HG03280 (cell line): Measurements from ENCODE around the gene PCDH9.

ENCODE experiments used
- ATAC-seq: cut with Tn5 transposase; IDR thresholded peaks from one replicate; pipeline ENCODE4 v1.9.1; 2021; ENCODE audit warnings: mild to moderate bottlenecking, moderate library complexity; ENCODE audit not compliant: unreplicated experiment

The PCDH9 gene

DNA sequence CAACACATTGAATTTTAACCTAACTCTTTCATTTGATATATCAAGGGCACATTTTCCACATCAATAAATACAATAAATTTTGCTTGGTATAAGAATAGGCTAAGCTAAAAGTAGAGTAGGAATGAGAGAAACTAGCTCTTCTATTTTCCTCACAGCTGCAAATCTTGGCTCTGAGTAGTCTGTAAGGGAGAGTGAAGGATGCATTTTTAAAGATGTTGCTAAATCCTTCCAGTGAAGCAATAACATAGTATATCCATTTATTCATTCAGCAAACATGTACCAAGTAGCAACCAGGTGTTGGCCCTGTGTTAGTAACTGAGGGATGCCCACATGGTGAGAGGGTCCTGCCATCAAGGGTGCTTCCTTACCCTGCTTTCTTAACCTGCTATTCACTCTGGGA is 799.9 kb downstream of the PCDH9 start:
- no peak for ATAC-seq

DNA sequence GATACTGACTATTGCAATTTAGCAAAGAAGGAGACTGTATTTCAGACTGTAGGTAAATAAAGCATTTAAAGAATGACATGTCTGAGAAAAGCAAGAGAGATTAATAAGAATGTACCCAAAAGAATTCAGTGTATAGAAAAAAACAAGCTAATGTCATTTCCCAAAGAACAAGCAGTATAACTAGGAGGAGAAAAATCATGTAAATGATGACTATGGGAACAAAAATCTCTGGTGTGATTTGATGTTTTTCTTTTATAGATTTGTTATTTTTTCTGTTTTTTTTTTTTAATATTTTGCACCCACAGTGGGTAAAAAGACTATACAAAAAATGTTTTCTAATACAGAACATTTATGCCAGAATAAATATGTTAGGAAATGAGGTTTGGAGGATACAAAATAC is 801.0 kb downstream of the PCDH9 start:
- ATAC-seq = no peak

DNA sequence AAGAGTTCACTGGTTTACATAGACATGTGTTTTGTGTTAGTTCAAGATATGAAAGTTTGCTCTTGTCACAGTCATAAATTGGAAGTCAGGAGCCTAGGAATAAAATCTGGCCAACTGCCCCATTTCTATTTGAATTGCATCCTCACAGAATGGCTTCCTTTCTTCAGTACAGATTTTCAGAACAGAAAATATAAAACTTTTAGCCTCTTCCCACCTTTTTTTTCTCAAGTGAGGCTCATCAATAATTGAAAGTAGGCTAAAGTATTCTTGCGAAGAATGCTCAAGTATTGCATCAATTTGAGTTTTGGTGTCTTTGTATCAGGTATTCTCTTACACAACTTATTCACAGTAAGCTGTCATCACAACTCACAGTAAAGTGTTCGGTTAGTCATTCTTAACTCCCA is 802.7 kb downstream of the PCDH9 start:
- ATAC-seq = no peak

DNA sequence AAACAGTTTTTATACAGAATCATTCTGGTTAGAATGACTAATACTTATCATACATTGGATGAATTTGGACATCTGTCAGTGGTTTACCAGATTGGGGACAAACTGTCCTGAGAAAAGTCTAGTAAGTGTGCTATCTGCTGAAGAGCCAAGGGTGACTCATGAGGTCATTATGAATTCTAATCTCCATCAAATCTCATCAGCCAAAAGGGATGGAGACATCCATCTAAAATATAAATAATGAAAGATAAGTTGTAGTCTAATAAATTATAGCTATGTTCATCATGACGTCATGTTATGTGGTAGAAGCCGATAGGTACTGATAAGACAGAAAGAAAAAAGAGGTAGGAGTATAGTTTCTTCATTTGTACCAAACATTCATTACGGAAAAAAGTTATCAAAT is 804.4 kb downstream of the PCDH9 start:
- no peak for ATAC-seq

DNA sequence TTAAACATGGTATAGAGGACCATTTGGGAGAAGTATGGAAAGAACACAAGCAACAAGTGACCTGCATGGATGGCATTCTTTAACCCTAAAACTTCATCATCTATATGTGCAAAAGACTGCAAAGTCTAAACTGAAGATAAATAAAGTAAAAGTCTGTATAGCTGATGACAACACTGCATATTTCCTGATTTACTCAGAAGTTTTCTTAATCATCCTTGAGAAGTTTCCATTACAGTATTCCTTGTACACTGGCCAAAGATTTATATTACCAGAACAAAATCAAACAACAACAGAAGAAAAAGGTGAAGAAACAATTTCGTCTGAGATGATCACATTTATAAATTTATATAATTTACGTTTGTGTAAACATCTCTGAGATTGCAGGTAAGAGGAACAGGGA is 805.7 kb downstream of the PCDH9 start:
- no peak for ATAC-seq

DNA sequence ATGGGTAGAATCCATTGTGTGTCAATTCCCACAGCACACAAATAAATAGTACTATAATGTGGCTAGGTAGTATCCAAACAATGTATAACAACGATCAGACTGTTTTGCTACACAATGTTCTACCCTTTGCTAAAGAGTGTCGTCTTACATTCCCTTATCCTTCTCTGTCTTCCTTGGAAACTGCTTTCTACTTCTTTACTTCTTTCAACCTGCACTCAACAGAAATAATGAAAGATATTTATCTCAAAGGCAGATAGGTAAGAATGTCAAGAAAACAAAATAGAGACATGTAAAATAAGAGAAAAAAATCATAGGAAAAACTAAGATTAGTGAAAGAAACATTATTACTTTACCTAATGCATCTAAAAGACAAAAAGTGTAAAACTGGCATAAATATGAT is 814.7 kb downstream of the PCDH9 start:
- ATAC-seq = no peak

DNA sequence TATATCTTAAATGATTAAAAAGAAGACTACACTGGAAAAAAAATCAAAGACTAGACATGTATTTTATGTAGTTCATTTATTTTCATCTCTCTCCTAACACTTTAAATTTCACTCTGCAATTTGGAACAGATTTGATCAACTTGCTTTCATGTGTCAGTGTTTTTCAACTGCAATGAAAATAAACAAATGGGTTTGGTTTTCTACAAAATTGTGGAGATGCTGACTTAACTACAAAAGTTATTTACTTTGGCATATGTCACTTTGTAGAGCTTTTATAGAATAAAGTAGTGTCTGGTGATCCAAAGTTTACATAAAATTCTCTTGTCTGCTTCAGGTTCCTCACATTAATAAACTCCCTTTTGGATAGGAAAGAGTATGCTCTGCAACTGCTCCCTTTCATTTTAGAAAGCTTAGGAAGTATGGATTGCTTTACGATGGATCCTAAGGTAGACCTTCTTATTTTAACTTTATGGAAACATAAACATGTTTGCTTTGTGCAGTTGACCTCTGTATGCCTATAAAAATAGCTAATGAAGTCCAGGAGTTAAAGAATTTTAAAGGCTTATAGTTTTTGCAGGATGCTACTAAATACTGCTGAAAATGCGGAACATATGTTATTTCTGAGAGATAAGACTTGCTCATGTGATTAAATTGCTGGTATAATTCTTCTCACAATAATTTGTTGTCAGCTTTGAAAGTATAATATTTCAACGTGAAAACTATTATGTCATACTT is 815.9 kb downstream of the PCDH9 start:
- ATAC-seq = no peak

DNA sequence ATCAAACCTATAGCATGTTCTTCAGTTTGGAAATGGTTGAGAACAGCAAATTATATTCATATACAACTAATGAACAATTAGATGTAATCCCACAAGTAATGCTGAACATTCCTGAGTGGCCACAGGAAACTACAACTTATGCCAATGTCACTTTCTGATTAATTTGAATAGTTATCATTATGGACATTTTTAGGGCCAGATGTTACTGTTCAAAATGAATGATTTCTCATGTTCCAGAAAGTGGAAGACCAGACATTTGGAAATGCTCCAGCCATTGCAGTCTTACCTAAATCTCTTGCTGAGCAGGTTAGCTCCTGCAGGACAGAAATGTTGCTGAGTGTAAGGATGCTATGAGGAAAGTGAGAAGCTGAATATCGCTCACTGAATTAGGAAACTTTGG is 819.8 kb downstream of the PCDH9 start:
- ATAC-seq = no peak

DNA sequence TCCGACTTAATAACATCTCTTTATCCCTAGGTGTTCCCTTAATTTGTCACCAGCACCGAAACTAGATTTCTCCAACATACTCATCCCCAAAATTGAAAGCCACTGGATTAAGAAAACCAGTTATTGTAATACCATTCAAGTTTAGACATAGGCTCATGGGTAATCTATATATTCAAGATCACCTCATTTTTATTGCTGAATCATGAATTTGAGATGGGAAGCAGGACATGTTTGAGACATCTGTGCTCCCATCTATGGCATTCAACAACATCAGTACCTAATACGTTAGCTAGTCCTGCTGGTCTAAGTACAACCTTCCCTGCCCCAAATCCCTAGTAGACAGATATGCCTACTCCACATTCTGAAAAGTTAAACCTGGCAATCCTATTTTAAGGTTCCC is 820.6 kb downstream of the PCDH9 start:
- ATAC-seq = no peak

DNA sequence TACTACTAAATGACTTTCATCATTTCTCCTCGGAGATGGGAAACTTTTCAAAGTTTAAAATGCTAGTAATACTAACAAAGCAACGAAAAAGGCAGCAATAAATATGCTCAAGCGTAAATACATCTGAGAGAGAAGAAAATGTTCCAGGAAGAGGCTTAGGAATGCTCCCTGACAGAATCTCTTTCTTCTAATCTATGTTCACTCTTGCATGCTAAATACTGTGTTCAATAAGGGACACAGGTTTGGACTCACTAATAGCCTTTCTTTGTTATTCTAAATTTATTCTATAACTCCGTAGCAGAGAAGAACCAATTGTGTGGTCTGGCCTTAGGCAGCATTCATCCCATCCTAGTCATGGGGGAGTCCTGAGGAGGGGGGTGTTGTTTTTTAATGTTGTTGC is 823.0 kb downstream of the PCDH9 start:
- no peak for ATAC-seq

DNA sequence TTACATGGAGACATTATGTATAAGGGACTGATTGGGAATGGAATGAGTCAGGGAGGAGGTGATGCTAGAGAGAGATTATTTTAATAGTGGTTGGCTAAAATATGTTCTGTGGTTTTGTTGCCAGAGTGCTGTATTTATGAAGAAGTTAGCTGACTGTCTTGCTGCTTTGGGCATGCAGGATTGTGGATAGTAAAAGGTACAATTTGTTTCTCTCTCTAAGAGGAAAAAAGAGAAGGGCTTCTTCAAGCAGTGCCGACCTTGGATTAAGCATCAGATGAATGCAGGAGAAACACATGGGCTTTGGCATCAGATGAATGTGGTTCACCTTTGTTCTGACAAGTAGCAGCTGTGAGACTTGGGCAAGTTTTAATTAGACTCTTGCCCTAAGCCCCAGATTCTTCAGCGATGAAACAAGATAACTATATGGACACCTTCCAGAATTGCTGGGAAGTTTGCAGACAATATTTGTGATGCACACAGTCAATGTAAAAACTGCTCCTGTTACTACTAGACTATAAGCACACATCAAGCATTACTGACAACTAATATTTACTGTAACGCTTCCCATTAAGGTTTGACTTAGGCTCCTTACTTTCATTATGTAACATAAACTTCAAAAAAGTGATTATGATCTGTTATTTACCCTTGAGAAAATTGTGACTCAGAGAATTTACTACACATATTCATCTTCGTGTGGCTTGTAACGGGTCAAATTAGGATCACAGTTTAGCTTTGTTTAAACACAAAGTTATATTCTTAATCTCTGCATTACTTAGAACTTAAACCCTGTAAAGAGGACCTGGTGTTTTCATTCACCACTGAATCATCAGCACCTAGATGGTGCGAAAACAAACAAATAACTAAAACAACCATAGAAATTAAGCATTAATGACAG is 824.0 kb downstream of the PCDH9 start:
- no peak for ATAC-seq

DNA sequence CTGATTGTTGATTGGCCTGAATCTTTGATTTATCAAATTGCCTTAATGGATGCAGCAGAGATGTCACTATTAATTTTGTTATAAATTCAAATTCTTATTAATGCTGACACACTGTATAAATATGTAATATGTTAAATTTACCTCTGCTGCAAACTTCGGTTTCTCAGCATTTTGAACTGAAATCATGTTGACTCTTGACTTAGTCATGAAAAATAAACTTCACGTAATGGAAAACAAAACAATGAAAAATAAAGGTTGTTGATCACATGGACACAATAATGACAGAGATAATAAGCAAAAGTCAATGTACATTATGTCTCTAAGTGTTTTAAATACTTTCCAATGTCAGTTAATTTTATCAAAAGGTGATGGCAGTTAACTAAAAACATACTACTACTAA is 827.6 kb downstream of the PCDH9 start:
- ATAC-seq = no peak

DNA sequence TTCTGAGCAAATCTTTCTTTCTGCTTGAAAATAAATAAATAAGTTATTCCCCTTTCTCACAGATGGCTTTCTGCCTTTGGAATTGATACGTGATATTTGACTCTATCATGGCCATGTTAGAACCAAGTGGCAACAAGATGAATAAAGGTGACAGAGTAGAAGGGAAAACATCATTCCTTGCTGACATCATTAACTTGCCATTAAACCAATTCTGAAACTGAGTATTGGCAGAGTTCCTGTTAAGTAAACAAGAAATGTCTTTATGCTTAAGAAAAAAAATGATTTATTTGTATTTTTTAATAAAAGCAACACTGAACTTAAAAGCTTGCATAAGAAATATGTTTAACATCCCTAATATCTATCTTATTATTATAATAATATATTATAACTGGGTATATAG is 828.1 kb downstream of the PCDH9 start:
- no peak for ATAC-seq

DNA sequence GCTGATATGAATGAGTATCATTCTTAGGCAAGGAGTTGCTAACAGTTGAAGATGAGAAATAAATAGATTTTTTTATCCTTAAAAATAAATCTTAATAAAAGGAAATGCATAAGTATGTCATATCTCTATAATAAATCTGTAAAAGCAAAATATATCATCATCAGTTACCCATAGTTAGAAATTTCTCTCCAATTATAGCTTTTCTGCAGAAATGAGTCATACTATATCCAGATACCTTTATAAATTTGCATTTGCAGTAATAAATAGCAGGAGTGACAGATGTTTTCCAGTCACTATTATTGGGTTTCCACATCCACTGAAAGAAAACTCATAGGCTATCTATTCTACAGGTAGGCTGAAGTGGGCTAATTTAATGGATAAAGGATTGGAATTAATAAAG is 829.8 kb downstream of the PCDH9 start:
- no peak for ATAC-seq

DNA sequence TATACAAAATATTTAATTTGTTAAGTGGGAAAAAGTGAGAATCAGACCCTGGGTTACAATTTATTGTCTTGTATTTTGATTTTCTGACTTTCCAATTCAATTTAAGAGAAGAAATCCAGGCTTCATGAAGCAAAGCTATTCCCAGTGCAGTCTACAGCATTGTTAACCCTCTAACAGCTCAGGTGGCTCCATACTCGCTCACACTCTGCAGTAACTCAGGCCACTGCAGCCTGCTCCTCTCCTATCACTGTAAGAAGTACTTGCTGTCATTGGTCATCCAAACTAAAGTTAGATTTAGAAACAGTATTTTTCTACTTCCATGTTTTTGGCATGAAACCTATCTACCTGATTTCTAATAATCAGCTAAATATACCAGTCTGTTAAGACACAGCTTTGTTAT is 830.3 kb downstream of the PCDH9 start:
- no peak for ATAC-seq

DNA sequence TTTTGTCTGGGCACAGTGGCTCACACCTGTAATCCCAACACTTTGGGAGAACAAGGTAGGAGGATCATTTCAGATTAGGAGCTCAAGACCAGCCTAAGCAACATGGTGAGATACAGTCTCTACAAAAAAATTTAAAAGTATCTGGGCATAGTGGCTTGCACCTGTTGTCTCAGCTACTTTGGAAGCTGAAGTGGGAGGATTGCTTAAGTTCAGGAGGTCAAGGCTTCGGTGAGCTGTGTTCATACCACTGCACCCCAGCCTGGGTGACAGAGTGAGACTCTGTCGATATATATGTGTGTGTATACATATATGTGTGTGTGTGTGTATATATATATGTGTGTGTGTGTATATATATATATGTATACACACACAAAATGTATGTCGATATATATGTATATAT is 833.0 kb downstream of the PCDH9 start:
- ATAC-seq = no peak

DNA sequence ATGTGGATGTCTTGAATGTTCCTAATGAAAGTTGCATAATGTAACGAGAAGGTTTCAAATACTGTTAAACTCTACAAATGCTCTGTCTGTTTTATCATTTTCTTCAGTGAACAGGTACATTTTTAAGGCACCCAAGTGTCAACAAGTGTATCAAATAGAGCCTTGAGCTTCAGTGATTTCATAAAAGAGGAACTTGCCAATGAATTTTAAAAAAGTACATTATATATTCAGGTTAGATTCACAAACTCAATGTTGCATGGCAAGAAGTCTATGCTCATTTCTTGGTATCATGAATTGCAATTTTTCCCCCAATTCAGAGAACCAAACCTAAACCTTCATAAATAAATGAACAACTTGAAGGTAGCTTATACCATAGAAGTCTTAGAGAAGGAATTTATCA is 838.8 kb downstream of the PCDH9 start:
- ATAC-seq = no peak

DNA sequence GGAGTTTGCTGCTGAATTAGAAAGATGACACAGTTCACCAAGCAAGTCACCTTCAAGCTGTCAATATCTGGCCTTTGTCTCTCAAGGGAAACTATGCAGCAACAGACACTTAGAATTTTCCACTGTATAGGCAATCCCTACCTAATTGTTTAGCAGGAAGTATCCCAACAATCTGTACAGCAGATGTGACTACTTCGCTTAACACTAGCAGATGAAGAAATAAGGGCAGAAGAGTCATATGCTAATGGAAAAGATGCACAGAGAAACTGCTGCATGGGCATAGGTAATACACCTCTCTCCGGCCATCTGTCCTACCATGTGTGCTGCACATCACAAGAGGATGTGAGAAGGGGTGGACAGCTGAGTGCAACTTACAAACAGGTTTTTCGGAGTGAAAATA is 851.2 kb downstream of the PCDH9 start:
- ATAC-seq = no peak

DNA sequence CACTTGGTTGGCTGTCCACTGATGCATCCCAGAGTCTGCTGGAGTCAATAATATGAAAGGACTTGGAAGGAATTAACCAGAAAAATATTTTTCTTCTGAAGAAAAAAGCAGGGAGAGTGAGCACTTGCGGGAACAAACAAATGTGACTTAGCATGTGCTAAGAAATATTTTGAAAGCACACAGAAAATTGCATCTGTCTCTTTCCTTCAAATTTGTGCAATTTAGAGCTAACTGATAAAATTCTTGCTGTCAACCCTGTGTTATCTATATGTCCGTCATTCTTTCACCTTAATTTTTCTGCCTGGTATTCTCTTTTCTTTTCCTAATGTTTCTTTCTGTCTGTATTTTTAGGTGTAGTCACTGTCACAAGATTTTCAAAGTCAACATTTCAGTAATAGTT is 852.6 kb downstream of the PCDH9 start:
- ATAC-seq = no peak

DNA sequence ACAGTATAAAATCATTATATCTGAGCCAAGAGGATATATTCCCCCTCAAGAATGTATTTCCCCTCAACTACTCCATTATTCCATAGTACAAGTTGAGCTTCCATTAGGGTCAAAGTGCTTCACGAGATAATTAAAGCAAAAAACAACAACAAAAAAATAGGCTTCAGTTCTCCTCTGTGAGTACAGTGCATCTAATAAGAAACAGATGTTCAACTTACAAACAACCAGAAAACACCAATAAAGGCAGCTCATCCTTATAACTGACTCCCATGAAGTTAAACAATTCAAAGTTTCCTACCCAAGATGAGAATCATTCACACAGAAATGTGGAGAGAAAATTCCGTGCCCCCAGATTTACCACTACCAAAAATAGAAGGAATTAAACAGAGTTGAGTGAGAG is 854.4 kb downstream of the PCDH9 start:
- no peak for ATAC-seq

DNA sequence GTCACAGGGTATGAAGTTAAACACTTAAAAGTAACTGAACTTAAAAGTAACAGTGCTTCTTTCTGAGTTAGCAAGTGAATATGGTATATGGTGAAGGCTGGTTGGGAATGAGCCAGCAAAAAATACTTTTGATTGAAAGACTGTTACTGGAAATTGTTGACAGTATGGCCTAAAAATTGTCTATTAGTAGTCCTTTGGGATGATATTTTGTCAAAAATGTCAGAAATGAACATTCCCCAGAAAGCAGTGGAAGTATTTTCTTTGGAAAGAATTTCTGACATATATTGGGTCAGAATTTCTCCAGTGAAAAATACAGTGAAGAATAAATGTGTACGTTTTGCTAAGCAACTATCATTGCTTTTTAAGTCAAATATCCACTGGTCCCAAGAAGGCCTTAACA is 860.5 kb downstream of the PCDH9 start:
- ATAC-seq = no peak

DNA sequence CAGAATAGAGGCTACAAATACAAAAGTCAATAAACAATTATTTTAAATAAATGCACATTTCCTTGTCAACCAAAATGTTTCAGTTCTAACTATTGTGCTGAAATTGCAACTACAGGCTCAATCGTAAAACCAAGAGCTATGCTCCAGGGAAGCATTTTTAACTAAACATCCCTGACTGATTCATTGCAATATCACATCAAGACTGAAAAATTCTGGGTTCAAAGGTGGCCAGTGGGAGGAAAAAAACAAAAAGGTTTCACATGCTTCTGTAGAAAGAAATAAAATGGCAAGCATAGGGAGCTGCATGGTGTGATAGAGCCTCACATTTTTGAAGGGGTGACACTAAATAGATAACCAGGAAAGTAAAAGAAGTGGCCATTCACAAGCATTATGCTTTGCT is 862.8 kb downstream of the PCDH9 start:
- ATAC-seq = no peak
